Heart left ventricle (tissue), 13 donors: ENCODE data around the gene GALNT12.

ENCODE experiments used
- POLR2A ChIP-seq, 2 donors: fragments of 450-650 bp; IDR thresholded peaks; one replicate each; pipeline ENCODE4 v1.6.1; 2017; ENCODE audit warnings: antibody characterized with exemption in 2 of 2, mild to moderate bottlenecking in 2 of 2, moderate library complexity in 2 of 2
- TF ChIP-seq, protein P1 (sequence below), 12 donors: fragments of 200-600 bp; sonication (generic) in 4 of 12; IDR thresholded peaks; one replicate each; pipeline versions ENCODE4 v1.5.0 to v1.8.0; 2018 to 2022; ENCODE audit warnings: antibody characterized with exemption in 12 of 12, mild to moderate bottlenecking in 5 of 12
- donor health status: ischemic (EF 13 %, LVEDD 7.1; RV severe dilation, severe dysfunction).
- donor health status: DM: no; HTN: yes; CAD: no.
- donor health status: DM: no; HTN: no; CAD: no.
- donor health status: ischemic (EF 25% LVEDD 6.9; RV normal size, moderate dysfunction).
- donor health status: ischemic (EF 25% LVEDD 5.7; RV mildly dilated, moderate dysfunction).
- donor health status: ischemic (EF 35%, LVEDD 5.7; RV mildly dilated, moderate dysfunction).
- donor health status: nonischemic (EF 11% LVEDD 7.7; RV severe dilation, severe dysfunction).
- donor health status: DM: yes; HTN: yes; CAD: no.
- donor health status: PGD.
- donor health status: ischemic (EF 29% LVEDD 5.4; RV normal size, mild dysfunction).
- donor health status: nonischemic (EF 23%, LVEDD 6.1; RV moderate dilation, normal function).

- TF ChIP-seq, protein P1, sequence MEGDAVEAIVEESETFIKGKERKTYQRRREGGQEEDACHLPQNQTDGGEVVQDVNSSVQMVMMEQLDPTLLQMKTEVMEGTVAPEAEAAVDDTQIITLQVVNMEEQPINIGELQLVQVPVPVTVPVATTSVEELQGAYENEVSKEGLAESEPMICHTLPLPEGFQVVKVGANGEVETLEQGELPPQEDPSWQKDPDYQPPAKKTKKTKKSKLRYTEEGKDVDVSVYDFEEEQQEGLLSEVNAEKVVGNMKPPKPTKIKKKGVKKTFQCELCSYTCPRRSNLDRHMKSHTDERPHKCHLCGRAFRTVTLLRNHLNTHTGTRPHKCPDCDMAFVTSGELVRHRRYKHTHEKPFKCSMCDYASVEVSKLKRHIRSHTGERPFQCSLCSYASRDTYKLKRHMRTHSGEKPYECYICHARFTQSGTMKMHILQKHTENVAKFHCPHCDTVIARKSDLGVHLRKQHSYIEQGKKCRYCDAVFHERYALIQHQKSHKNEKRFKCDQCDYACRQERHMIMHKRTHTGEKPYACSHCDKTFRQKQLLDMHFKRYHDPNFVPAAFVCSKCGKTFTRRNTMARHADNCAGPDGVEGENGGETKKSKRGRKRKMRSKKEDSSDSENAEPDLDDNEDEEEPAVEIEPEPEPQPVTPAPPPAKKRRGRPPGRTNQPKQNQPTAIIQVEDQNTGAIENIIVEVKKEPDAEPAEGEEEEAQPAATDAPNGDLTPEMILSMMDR (IDR thresholded peaks at IDR 0.05) = no peak
- TF ChIP-seq POLR2A (IDR thresholded peaks at IDR 0.05) = no peak
Measured at GRCh38 chr9:98783518-98784226, 23.8 kb upstream of the GALNT12 start.
